ENCODE results near the gene SEMA4C. TPM values are rescaled to one million over a fixed set of nuclear protein-coding genes. Genes with fewer than 3 reads are reported as not detected.

SEMA4C gene
- total RNA-seq, 1 experiment from 2014 or later = 40.2 TPM

DNA sequence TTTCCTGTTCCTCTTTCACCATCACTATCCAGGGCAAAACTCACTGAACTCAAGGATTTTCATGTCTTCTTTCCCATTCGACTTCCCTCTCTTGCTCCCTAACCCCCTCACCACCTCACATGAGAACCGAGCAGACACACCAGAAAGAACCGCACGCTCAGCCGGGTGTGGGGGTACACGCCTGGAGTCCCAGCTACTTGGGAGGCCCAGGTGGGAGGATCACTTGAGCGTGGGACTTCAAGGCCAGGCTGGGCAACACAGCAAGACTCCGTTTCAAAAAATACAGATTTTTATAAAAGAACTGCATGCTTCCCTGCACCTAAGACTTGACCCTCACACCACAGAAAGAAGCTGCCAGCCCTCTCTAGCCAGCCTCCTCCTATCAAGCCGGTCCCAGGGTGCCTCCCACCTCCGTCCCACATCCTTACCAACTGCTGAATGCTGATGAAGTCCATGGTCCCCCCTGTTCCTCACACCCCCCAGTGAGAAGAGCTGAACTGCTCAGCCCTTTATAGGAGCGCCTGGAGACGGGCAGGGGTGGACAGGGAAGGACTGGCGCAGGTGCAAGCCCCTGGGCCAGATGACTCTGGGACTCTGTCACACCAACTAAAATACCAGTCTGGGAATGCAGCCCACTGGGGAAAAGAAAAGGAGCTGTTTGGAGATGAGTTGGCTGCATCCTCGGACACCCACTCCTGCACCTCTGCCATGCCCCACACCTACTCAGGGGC is 26.2 kb downstream of the SEMA4C start, which contains the start of gene ANKRD23:
Gene ANKRD23 (minus strand): TSS at position 484 of the 731 bp plus-strand sequence. CDS start 29 bp downstream, at position 455.
- no peaks in the 10 kb centered on the region for H3K9me3 ChIP-seq (ENCODE audit: control insufficient read depth, insufficient read depth, low read depth, low read length)
- ChIA-PET POLR2A (no interaction called here), CTCF (no interaction called here)
- H3K36me3 ChIP-seq (ENCODE audit: control insufficient read depth, insufficient read depth, low read length) = no peaks in the 10 kb centered on the region
- H3K4me1 ChIP-seq (ENCODE audit: control insufficient read depth, insufficient read depth, low read length) = no peaks in the 10 kb centered on the region
- H3K27ac ChIP-seq (ENCODE audit: low read length) = no peak within 1 kb of the TSS
- intact Hi-C loops (cut with micrococcal nuclease; ENCODE audit: unreplicated experiment) = no loop called here
- no peak for ATAC-seq
- BruUV-seq (replicated peaks) = no TSS peak
- H3K4me3 ChIP-seq (ENCODE audit: low read depth in 2 of 2, low read length in 2 of 2) = no peak within 1 kb of the TSS
- H3K27me3 ChIP-seq (ENCODE audit: control insufficient read depth, insufficient read depth, low read length) = no peaks in the 10 kb centered on the region
- in situ Hi-C loops (cut with HindIII; ENCODE audit: low pct_unique_long_range_greater_than_20kb, low sequenced_read_pairs) = no loop called here
- TF ChIP-seq, protein P1, sequence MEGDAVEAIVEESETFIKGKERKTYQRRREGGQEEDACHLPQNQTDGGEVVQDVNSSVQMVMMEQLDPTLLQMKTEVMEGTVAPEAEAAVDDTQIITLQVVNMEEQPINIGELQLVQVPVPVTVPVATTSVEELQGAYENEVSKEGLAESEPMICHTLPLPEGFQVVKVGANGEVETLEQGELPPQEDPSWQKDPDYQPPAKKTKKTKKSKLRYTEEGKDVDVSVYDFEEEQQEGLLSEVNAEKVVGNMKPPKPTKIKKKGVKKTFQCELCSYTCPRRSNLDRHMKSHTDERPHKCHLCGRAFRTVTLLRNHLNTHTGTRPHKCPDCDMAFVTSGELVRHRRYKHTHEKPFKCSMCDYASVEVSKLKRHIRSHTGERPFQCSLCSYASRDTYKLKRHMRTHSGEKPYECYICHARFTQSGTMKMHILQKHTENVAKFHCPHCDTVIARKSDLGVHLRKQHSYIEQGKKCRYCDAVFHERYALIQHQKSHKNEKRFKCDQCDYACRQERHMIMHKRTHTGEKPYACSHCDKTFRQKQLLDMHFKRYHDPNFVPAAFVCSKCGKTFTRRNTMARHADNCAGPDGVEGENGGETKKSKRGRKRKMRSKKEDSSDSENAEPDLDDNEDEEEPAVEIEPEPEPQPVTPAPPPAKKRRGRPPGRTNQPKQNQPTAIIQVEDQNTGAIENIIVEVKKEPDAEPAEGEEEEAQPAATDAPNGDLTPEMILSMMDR (IDR thresholded peaks at IDR 0.05) = no peak
- TF ChIP-seq, protein P2, sequence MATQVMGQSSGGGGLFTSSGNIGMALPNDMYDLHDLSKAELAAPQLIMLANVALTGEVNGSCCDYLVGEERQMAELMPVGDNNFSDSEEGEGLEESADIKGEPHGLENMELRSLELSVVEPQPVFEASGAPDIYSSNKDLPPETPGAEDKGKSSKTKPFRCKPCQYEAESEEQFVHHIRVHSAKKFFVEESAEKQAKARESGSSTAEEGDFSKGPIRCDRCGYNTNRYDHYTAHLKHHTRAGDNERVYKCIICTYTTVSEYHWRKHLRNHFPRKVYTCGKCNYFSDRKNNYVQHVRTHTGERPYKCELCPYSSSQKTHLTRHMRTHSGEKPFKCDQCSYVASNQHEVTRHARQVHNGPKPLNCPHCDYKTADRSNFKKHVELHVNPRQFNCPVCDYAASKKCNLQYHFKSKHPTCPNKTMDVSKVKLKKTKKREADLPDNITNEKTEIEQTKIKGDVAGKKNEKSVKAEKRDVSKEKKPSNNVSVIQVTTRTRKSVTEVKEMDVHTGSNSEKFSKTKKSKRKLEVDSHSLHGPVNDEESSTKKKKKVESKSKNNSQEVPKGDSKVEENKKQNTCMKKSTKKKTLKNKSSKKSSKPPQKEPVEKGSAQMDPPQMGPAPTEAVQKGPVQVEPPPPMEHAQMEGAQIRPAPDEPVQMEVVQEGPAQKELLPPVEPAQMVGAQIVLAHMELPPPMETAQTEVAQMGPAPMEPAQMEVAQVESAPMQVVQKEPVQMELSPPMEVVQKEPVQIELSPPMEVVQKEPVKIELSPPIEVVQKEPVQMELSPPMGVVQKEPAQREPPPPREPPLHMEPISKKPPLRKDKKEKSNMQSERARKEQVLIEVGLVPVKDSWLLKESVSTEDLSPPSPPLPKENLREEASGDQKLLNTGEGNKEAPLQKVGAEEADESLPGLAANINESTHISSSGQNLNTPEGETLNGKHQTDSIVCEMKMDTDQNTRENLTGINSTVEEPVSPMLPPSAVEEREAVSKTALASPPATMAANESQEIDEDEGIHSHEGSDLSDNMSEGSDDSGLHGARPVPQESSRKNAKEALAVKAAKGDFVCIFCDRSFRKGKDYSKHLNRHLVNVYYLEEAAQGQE (IDR thresholded peaks at IDR 0.05; ENCODE audit: insufficient read depth in 1 of 2, low read depth in 2 of 2, low read length in 1 of 2) = no peak
- TF ChIP-seq TCF7L2 (IDR thresholded peaks at IDR 0.05; ENCODE audit: low read depth, low read length) = no peak
- no peak for TF ChIP-seq POLR2AphosphoS5 (IDR thresholded peaks at IDR 0.05; ENCODE audit: low read depth, low read length)
- no peak for TF ChIP-seq SIN3A (IDR thresholded peaks at IDR 0.05; ENCODE audit: borderline replicate concordance, insufficient read depth, low read depth, low read length)
- no peak for DNase-seq (ENCODE audit: low read depth, low spot score)

DNA sequence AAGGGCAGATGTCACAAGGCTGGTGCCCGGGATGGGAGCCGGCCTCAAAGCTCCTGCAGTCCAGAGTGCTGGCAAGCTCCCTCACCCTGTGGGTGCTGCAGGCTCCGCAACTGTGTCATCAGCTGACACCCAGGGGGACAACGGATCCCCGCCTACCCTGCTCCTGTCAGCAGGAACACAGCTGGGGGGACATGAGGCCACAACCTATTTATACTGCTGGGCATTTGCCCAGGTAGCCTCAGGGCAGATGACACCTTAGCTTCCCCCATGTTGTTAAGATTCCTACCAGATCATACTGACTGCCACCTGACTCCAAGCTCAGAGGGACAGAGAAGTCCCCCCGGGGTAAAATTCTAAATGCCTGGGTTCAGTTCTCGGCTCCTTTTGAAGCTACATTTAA is 27.3 kb downstream of the SEMA4C start:
- in situ Hi-C loops (cut with HindIII; ENCODE audit: low pct_unique_long_range_greater_than_20kb, low sequenced_read_pairs) = no loop called here
- ATAC-seq (no peak), DNase-seq (ENCODE audit: low read depth, low spot score) (no peak)
- Histone ChIP-seq H3K9me3 (ENCODE audit: control insufficient read depth, insufficient read depth, low read depth, low read length) (no peaks in the 10 kb centered on the region), H3K4me1 (ENCODE audit: control insufficient read depth, insufficient read depth, low read length) (no peaks in the 10 kb centered on the region), H3K36me3 (ENCODE audit: control insufficient read depth, insufficient read depth, low read length) (no peaks in the 10 kb centered on the region), H3K27ac (ENCODE audit: low read length) (no peak overlapping the region), H3K4me3 (ENCODE audit: low read depth in 2 of 2, low read length in 2 of 2) (no peak overlapping the region), H3K27me3 (ENCODE audit: control insufficient read depth, insufficient read depth, low read length) (no peaks in the 10 kb centered on the region)
- BruUV-seq (replicated peaks) = no TSS peak
- POLR2A ChIA-PET = interaction anchor here (0.6 kb wide), 2 partner anchors 63 to 223 kb away, joined by 4 to 5 read pairs; no protein-coding TSS in a partner anchor
- intact Hi-C loops (cut with micrococcal nuclease; ENCODE audit: unreplicated experiment) = no loop called here
- TF ChIP-seq, protein P2 (IDR thresholded peaks at IDR 0.05; ENCODE audit: insufficient read depth in 1 of 2, low read depth in 2 of 2, low read length in 1 of 2) = no peak
- TF ChIP-seq POLR2AphosphoS5 (IDR thresholded peaks at IDR 0.05; ENCODE audit: low read depth, low read length) = no peak
- CTCF ChIA-PET = no interaction called here
